Activated T-helper 1 cell treated with anti-CD3 and anti-CD28 coated beads, Interleukin-12 subunit alpha, Interleukin-12 subunit beta, Interleukin-2, Interleukin-4 antibody, amounts not matched to agents 30 ng/mL and 10 ng/mL and 1 ng/mL, durations not matched to agents 14 hours and 24 hours and 36 hours (primary cell): ENCODE results near the gene VAV2. TPM values are rescaled to one million over a fixed set of nuclear protein-coding genes. Genes with fewer than 3 reads are reported as not detected.

Experiments used
- DNase-seq: peaks from one replicate; pipeline ENCODE4 v3.0.0; 2021; ENCODE audit warnings: low spot score
- H3K27ac Mint-ChIP-seq: one replicate; pipeline ENCODE4 v1.8.0; 2021; ENCODE audit warnings: mild to moderate bottlenecking, mixed read lengths
- H3K27me3 Mint-ChIP-seq: one replicate; pipeline ENCODE4 v1.8.0; 2022; ENCODE audit warnings: mild to moderate bottlenecking, moderate library complexity, mixed read lengths; ENCODE audit not compliant: insufficient read depth
- H3K36me3 Mint-ChIP-seq: one replicate; pipeline ENCODE4 v1.8.0; 2021; ENCODE audit warnings: low read depth, mixed read lengths
- H3K4me1 Mint-ChIP-seq: one replicate; pipeline ENCODE4 v1.8.0; 2021; ENCODE audit warnings: low read depth, mixed read lengths
- H3K4me3 Mint-ChIP-seq: one replicate; pipeline ENCODE4 v1.8.0; 2021; ENCODE audit warnings: mild to moderate bottlenecking, moderate library complexity, mixed read lengths
- H3K9me3 Mint-ChIP-seq: one replicate; pipeline ENCODE4 v1.8.0; 2021; ENCODE audit warnings: mixed read lengths
- intact Hi-C: fragments of 100-400 bp; cut with micrococcal nuclease; formaldehyde crosslinking; loops from one replicate; pipeline ENCODE4 v1.15.1; 2024
- total RNA-seq: library from RNA; stranded (reverse); gene quantifications from 2 replicates; pipeline ENCODE4 v1.2.3, GENCODE V29; 2022

Gene VAV2
- total RNA-seq, 1 donor from 2014 or later: 5.8 TPM

- DNase-seq: no peak
- no peak overlapping the region for H3K4me3 Mint-ChIP-seq
- H3K27ac Mint-ChIP-seq: no peak overlapping the region
- intact Hi-C loops: no loop called here
- H3K36me3 Mint-ChIP-seq: no peaks in the 10 kb centered on the region
- H3K9me3 Mint-ChIP-seq: no peaks in the 10 kb centered on the region
- no peaks in the 10 kb centered on the region for H3K4me1 Mint-ChIP-seq
- no peaks in the 10 kb centered on the region for H3K27me3 Mint-ChIP-seq
Measured at GRCh38 chr9:133999851-134000265, 7.7 kb upstream of the VAV2 start.

GRCh38 chr9:133998915-133999595 lies 6.9 kb upstream of the VAV2 start:
- Mint-ChIP-seq H3K4me1 (no peaks in the 10 kb centered on the region), H3K9me3 (no peaks in the 10 kb centered on the region), H3K27me3 (peaks cover 3% of the 10 kb centered on the region), H3K27ac (no peak overlapping the region), H3K36me3 (no peaks in the 10 kb centered on the region), H3K4me3 (no peak overlapping the region)
- DNase-seq: no peak
- intact Hi-C loops: no loop called here

- Mint-ChIP-seq H3K36me3 (no peaks in the 10 kb centered on the region), H3K4me1 (no peaks in the 10 kb centered on the region), H3K4me3 (no peak overlapping the region), H3K27ac (no peak overlapping the region), H3K27me3 (peaks cover 3% of the 10 kb centered on the region), H3K9me3 (no peaks in the 10 kb centered on the region)
- DNase-seq: no peak
- intact Hi-C loops: no loop called here
Measured at GRCh38 chr9:133997584-133997983, 5.5 kb upstream of the VAV2 start.

DNA sequence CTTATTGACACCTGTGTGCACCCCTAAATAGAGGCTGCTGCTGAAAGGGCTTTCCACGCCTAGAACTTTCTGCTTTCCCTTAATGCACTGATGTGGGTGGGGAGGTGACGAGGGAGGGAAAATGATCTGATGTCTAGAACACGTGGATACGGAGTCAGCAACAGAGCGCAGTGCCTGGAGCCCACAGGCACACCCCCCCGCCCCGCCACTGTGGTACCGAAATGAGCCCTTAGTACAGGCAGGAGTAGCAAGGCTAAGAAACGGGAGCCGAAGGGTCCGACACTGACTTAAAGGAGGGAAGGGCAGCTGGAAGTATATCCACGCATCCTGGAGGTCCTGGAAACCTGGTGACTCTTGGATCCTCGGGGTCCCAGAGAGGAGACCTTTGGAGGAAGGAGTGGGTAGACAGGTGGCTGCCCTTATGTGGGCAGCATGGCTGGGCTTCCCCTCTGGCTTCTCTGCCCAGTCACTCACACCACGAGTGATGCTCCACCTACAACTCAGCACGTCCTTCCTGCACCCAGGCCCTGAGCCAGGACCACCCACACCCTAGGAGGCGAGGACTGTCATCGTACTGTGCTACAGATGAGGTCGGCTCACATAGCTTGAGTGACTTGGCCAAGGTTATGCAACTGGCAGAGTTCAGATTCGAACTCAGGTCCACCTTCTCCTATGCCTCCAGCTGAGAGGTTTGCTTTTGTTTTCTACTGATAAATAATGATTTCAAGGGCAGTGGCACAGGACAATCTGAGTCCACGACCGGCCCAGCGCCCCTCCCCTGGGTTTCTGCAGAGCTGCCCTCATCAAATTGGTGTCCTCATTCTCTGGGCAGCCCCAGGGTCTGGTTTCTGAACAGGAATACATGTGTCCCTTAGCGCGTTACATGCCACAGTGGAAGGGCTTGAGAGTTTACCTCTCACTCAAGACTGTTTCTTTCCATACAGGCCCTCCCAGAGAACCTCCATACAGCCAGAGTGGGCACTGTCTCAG lies 4.7 kb upstream of the VAV2 start:
- intact Hi-C loops: no loop called here
- Mint-ChIP-seq H3K27ac (no peak overlapping the region), H3K27me3 (peaks cover 3% of the 10 kb centered on the region), H3K36me3 (no peaks in the 10 kb centered on the region), H3K4me1 (no peaks in the 10 kb centered on the region), H3K9me3 (no peaks in the 10 kb centered on the region), H3K4me3 (no peak overlapping the region)
- DNase-seq: no peak

- Mint-ChIP-seq H3K27me3 (peaks cover 12% of the 10 kb centered on the region), H3K4me3 (no peak overlapping the region), H3K4me1 (no peaks in the 10 kb centered on the region), H3K9me3 (no peaks in the 10 kb centered on the region), H3K27ac (no peak overlapping the region), H3K36me3 (no peaks in the 10 kb centered on the region)
- intact Hi-C loops: no loop called here
- DNase-seq: no peak
Measured at GRCh38 chr9:133995012-133995896, 3.1 kb upstream of the VAV2 start.

DNA sequence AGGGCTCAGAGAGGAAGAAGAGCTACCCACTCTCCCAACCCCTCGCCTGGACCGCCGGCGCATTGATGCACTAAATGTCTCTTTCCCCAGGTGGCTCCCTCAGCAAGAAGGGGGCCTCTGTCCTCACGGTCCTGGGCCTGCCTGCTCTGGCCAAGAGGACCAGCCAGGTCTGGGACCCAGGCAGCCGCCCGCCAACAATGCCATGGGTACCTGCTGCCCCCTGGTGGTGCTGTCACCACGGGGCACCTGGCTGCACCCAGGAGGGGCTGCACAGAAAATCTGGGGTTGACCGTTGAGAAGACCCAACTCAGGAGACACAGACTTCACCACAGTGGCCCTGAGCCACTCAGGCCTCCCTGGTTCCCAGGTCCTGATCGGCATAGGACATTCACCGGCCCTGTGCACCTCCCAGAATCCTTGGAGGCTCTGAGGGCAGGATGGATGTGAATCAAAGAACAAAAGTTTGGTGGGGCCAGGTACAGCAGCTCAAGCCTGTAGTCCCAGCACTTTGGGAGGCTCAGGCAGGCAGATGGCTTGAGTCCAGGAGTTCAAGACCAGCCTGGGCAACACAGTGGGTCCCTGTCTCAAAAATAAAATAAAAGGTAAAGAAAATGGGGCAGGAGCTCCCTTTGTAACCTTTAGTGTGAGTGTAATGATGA lies 2.4 kb upstream of the VAV2 start:
- intact Hi-C loops: loop anchor here (1.0 to 5.0 kb wide), 4 partner anchors 105 to 577 kb away; partner anchors contain the start of gene REXO4
- Mint-ChIP-seq H3K4me1 (no peaks in the 10 kb centered on the region), H3K4me3 (peak overlapping the region; percentile 70), H3K27ac (no peak overlapping the region), H3K36me3 (no peaks in the 10 kb centered on the region), H3K9me3 (no peaks in the 10 kb centered on the region), H3K27me3 (peaks cover 19% of the 10 kb centered on the region)
- peak; percentile 51 for DNase-seq

GRCh38 chr9:133993635-133994253 lies 1.6 kb upstream of the VAV2 start:
- Mint-ChIP-seq H3K4me1 (no peaks in the 10 kb centered on the region), H3K9me3 (no peaks in the 10 kb centered on the region), H3K36me3 (no peaks in the 10 kb centered on the region), H3K27ac (no peak overlapping the region), H3K27me3 (peaks cover 19% of the 10 kb centered on the region), H3K4me3 (peak overlapping the region; percentile 70)
- no peak for DNase-seq
- intact Hi-C loops: loop anchor here (1.0 to 5.0 kb wide), 5 partner anchors 106 to 576 kb away; partner anchors contain the start of genes CACFD1 and REXO4

- no peak overlapping the region for H3K27ac Mint-ChIP-seq
- peak overlapping the region; percentile 72 for H3K4me3 Mint-ChIP-seq
- peaks cover 19% of the 10 kb centered on the region for H3K27me3 Mint-ChIP-seq
- no peaks in the 10 kb centered on the region for H3K36me3 Mint-ChIP-seq
- no peaks in the 10 kb centered on the region for H3K9me3 Mint-ChIP-seq
- intact Hi-C loops: loop anchor here (1.0 to 5.0 kb wide), 5 partner anchors 32 to 576 kb away; partner anchors contain the start of genes BRD3, BRD3OS, CACFD1 and REXO4
- no peaks in the 10 kb centered on the region for H3K4me1 Mint-ChIP-seq
- DNase-seq: peak; percentile 49
Measured at GRCh38 chr9:133992780-133993634, 883 bp upstream of the VAV2 start.

- Mint-ChIP-seq H3K36me3 (no peaks in the 10 kb centered on the region), H3K4me3 (peak overlapping the region; percentile 54)
- intact Hi-C loops: loop anchor here (5.0 kb wide), 1 partner anchor 574 kb away; the partner anchor contains the start of gene REXO4
Measured at GRCh38 chr9:133991214-133991921, 756 bp downstream of the VAV2 start.

DNA sequence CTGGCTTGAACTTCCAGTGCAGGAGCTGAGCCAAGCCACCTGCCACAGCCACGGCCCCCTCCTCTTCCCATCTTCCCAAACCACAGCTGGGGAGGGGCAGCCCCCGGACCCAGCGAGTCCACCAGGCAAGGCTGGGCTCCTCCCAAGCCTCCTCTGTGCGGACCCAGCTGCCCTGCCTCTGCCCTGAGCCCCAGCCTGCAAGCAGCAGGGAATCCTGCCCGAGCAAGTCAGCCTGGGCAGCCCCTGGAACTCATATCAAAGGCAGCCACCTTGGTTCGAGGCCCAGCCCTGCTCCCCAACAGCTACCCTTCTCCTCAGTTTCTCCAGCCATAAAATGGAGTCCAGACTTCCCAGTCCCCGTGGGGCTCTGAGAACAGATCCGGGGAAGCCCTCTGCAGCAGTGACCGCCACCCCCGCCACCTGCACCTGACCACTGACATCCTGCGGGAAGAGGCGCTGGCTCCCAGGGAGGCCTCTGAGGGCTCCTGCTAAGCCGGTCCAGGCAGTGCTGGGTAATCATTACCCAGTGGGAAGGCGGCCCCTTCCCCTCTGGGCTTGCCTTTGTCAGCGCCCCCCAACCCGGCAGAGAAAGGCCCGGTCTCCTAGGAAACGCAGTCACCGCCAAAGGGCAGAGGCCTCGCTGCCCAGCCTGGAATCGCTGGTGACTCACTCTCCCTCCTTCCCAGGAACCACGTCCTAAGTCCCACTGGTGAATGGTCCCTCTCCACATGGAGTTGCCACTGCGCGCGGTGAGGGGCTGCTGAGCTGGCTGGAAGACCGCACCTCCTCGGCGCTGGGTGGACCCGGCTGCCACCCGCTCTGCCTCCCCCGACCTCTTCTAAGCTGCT lies 1.5 kb downstream of the VAV2 start:
- Mint-ChIP-seq H3K4me3 (peak overlapping the region; percentile 54), H3K27ac (no peak overlapping the region), H3K36me3 (no peaks in the 10 kb centered on the region), H3K27me3 (peaks cover 19% of the 10 kb centered on the region), H3K4me1 (no peaks in the 10 kb centered on the region), H3K9me3 (no peaks in the 10 kb centered on the region)
- intact Hi-C loops: loop anchor here (5.0 kb wide), 1 partner anchor 573 kb away; the partner anchor contains the start of gene REXO4
- no peak for DNase-seq

More at GRCh38 chr9:133991214-133991921, 756 bp downstream of the VAV2 start:
- no peaks in the 10 kb centered on the region for H3K9me3 Mint-ChIP-seq
- peaks cover 19% of the 10 kb centered on the region for H3K27me3 Mint-ChIP-seq
- DNase-seq: no peak
- H3K4me1 Mint-ChIP-seq: no peaks in the 10 kb centered on the region
- no peak overlapping the region for H3K27ac Mint-ChIP-seq
